Measurements from ENCODE around the gene JPH3.

The JPH3 gene

GRCh38 chr16:87626905-87627304 lies 24.6 kb downstream of the JPH3 start:
- DNase-seq (ENCODE audit: low spot score), result no peak

GRCh38 chr16:87627542-87628245 lies 25.4 kb downstream of the JPH3 start:
- no peak for DNase-seq (ENCODE audit: low spot score)

- no peak for DNase-seq (ENCODE audit: low spot score)
These were observed 26.1 kb downstream of the JPH3 start for GRCh38 chr16:87628246-87628923.

GRCh38 chr16:87628940-87629339 lies 26.6 kb downstream of the JPH3 start:
- no peak for DNase-seq (ENCODE audit: low spot score)

- DNase-seq (ENCODE audit: low spot score), result no peak
These were observed 28.8 kb downstream of the JPH3 start for GRCh38 chr16:87631067-87631466.

GRCh38 chr16:87634411-87634810 lies 32.1 kb downstream of the JPH3 start:
- DNase-seq (ENCODE audit: low spot score), result no peak

GRCh38 chr16:87635541-87636049 lies 33.3 kb downstream of the JPH3 start:
- peak; percentile 74 for DNase-seq (ENCODE audit: low spot score)

GRCh38 chr16:87636050-87636684 lies 33.9 kb downstream of the JPH3 start:
- DNase-seq (ENCODE audit: low spot score), result peak; percentile 88

- DNase-seq (ENCODE audit: low spot score), result no peak
These were observed 34.4 kb downstream of the JPH3 start for GRCh38 chr16:87636741-87637140.

- no peak for DNase-seq (ENCODE audit: low spot score)
These were observed 35.0 kb downstream of the JPH3 start for GRCh38 chr16:87637357-87637756.

- DNase-seq (ENCODE audit: low spot score), result no peak
These were observed 36.4 kb downstream of the JPH3 start for GRCh38 chr16:87638736-87639135.

GRCh38 chr16:87641721-87642120 lies 39.4 kb downstream of the JPH3 start:
- no peak for DNase-seq (ENCODE audit: low spot score)

- no peak for DNase-seq (ENCODE audit: low spot score)
These were observed 40.2 kb downstream of the JPH3 start for GRCh38 chr16:87642491-87642890.

GRCh38 chr16:87644186-87644585 lies 41.9 kb downstream of the JPH3 start:
- no peak for DNase-seq (ENCODE audit: low spot score)

GRCh38 chr16:87644596-87644995 lies 42.3 kb downstream of the JPH3 start:
- DNase-seq (ENCODE audit: low spot score), result no peak

- DNase-seq (ENCODE audit: low spot score), result no peak
These were observed 43.5 kb downstream of the JPH3 start for GRCh38 chr16:87645802-87646201.

GRCh38 chr16:87647431-87648185 lies 45.3 kb downstream of the JPH3 start:
- DNase-seq (ENCODE audit: low spot score), result no peak

- no peak for DNase-seq (ENCODE audit: low spot score)
These were observed 45.9 kb downstream of the JPH3 start for GRCh38 chr16:87648236-87648635.

- no peak for DNase-seq (ENCODE audit: low spot score)
These were observed 46.6 kb downstream of the JPH3 start for GRCh38 chr16:87648698-87649487.

- DNase-seq (ENCODE audit: low spot score), result no peak
These were observed 50.1 kb downstream of the JPH3 start for GRCh38 chr16:87652386-87652785.

- DNase-seq (ENCODE audit: low spot score), result no peak
These were observed 50.5 kb downstream of the JPH3 start for GRCh38 chr16:87652799-87653198.

GRCh38 chr16:87653234-87653633 lies 50.9 kb downstream of the JPH3 start:
- no peak for DNase-seq (ENCODE audit: low spot score)
